HG02759 (cell line): ENCODE measurements around the gene INSIG2.

ENCODE experiments used
- ATAC-seq: cut with Tn5 transposase; IDR thresholded peaks from one replicate; pipeline ENCODE4 v1.9.1; 2021; ENCODE audit warnings: mild to moderate bottlenecking, moderate library complexity; ENCODE audit not compliant: unreplicated experiment

INSIG2 gene

DNA sequence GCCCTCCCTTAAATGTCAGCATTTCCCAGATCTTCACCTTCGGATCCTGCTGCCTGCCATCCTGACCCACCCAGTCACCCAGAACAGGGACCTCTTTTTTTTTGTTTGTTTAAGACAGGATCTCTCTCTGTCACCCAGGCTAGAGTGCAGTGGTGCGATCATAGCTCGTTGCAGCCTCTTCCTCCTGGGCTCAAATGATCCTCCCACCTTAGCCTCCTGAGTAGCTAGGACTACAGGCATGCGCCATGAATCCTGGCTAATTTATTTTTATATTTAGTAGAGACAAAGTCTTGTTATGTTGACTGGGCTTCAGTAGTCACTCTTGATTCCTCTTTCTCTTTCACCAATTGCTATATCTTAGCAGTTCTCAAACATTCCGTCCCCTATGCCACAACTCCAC is 39.0 kb downstream of the INSIG2 start:
- no peak for ATAC-seq

- no peak for ATAC-seq
Measured at GRCh38 chr2:118128826-118129225, 40.6 kb downstream of the INSIG2 start.

DNA sequence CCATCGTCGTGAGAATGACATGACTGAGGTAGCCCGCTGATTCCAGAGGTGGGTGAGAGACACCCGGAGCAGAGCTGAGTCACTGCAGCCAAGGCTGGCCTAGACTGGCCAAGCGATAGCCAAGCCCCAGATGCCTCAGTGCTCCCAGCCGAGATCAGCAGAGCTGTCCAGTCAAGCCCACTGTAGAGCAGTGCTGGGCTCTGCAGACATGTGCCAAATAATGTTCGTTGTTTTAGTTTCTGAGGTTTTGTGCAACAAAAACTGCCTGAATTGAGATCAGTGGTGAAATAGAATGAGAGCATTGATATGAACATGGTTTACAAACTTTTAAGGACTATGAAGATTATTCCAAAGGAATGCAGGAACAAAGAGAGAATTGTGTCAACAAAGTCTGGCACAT is 42.1 kb downstream of the INSIG2 start:
- no peak for ATAC-seq

GRCh38 chr2:118131771-118132170 is 43.5 kb downstream of the INSIG2 start:
- ATAC-seq, result no peak

GRCh38 chr2:118133916-118134315 is 45.6 kb downstream of the INSIG2 start:
- ATAC-seq, result no peak

- ATAC-seq, result no peak
Measured at GRCh38 chr2:118134650-118135049, 46.4 kb downstream of the INSIG2 start.

DNA sequence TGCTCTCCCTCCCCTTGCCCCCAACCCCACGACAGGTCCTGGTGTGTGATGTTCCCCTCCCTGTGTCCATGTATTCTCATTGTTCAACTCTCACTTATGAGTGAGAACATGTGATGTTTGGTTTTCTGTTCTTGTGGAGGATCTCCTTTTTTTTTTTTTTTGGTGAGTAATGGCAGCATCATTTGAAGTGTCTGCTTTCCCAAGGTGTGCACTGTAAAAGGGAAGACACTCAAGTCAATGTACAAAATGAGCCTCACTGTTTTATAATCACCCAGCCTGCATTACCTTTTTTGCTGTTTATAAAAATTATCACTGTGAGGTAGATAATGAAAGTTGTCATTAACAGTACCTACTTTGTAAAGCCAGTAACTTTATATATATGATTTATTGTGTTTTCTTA is 56.9 kb downstream of the INSIG2 start:
- no peak for ATAC-seq

GRCh38 chr2:118145806-118146205 is 57.5 kb downstream of the INSIG2 start:
- ATAC-seq, result no peak

DNA sequence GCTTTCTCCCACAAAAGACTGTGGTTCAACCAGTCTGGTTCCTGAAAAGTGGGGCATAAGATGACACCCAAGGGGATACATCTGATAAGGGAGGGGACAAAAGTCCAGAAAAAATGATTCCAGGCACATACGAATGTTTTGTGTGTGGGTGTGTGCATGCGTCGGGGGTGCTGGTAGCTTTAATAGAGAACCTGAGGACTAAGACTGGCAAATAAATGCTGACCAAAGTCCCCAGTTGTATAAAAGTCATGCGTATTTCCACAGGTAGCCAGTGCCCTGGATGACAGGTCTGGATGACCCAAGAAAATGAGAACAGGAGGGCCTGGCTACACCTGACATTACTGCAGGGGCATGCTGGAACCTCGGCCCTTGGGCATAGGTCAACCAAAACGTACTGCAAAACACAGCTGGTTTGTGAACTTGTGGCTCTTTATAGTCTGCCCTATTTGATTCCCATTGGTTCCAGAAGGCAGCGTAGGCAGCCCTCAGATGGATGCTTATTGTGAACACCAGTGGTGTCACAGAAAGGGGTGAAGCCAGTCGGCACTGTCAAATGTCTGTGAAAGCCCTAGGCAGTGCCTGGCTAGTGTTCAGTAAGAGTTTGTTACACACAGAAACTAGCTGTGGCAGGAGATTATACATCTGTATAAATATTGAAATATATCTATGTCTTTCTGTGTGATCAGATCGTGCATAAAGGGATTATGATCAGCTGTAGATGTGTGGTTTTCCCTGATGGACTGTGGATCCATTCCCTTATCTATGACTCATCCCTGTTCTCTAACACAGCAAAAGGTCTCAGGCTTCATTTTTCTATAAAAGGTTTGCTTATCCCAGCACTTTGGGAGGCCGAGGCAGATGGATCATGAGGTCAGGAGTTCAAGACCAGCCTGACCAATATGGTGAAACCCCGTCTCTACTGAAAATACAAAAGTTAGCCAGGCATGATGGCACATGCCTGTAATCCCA is 58.3 kb downstream of the INSIG2 start:
- no peak for ATAC-seq

- peak; percentile 81 for ATAC-seq
Measured at GRCh38 chr2:118148133-118148532, 59.9 kb downstream of the INSIG2 start.

GRCh38 chr2:118148809-118149208 is 60.5 kb downstream of the INSIG2 start:
- no peak for ATAC-seq

DNA sequence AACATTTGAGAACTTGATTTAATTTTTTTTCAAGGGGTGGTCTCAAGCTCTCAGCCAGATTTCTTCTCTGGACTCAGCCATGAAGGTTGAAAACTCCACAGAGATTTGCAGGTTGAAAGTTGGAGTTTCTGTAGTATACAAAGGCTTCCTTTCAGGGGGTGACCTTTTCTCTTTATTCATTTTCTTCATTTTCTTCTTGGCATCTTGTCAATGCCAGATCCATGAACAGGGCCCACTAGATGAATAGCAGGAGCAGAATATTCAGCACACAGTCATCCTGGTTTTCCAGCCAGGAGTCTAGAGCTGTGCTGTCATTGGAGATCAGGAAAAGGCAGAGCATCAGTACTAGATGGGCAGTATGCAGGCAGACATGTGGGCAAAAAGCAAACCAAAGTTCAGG is 62.0 kb downstream of the INSIG2 start:
- ATAC-seq, result no peak

DNA sequence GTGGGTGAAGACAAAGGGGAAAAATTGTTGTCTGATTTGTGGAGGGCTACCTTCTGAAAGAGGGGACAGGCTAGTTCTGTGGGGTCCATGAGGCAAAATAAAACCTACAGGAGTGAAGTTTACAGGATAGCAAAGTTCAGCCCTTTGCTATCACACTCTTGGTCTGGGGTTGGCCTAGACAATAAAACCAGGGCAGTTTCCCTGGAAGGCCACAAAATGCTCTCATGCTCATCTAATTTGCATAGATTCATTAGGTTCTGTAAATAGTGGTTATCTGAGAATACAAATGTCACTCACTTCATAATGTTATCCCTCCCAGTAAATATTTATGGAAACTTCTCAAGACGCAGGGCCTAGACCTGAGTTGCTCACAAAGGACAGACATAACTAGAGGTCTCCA is 63.6 kb downstream of the INSIG2 start:
- ATAC-seq, result no peak

GRCh38 chr2:118153433-118153832 is 65.2 kb downstream of the INSIG2 start:
- no peak for ATAC-seq

- no peak for ATAC-seq
Measured at GRCh38 chr2:118154176-118154575, 65.9 kb downstream of the INSIG2 start.
